ENCODE results near the gene TBC1D12.

DNA sequence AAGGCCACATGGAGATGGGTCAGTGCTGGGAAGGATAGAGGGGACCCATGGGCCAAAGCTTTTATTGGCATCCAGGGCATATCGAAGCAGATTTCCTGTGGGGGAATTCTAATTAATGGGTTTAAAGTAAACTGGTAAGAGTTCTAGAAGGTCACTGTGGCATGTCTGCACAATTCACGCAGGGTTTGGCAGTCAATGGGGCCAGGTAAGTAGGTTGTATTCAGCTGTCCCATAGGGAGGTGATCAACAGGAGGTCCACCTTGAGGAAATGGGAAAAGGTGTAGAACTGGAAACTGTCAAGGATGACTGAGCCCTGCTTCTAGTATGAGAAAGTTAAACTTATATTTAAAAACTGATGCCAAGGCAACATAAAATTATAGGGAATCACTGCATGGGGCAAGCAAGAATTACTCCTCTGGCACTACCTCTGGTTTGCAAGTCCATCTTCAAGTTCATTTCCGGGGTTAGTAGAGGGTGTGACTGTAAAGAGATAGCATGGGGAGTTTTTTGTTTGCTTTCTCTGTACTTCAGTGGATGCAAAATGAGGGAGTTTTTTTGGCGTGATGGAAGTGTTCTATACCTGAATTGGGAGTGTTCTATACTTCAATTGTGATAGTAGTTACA is 22.5 kb downstream of the TBC1D12 start:
- TF ChIP-seq POLR2A (IDR thresholded peaks at IDR 0.05), result no peak
- TF ChIP-seq, protein P1, sequence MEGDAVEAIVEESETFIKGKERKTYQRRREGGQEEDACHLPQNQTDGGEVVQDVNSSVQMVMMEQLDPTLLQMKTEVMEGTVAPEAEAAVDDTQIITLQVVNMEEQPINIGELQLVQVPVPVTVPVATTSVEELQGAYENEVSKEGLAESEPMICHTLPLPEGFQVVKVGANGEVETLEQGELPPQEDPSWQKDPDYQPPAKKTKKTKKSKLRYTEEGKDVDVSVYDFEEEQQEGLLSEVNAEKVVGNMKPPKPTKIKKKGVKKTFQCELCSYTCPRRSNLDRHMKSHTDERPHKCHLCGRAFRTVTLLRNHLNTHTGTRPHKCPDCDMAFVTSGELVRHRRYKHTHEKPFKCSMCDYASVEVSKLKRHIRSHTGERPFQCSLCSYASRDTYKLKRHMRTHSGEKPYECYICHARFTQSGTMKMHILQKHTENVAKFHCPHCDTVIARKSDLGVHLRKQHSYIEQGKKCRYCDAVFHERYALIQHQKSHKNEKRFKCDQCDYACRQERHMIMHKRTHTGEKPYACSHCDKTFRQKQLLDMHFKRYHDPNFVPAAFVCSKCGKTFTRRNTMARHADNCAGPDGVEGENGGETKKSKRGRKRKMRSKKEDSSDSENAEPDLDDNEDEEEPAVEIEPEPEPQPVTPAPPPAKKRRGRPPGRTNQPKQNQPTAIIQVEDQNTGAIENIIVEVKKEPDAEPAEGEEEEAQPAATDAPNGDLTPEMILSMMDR (IDR thresholded peaks at IDR 0.05 in 4 of 5, conservative IDR thresholded peaks at IDR 0.05 in 1 of 5), result no peak

Measured in gastrocnemius medialis (tissue), 4 donors.